ENCODE data around the gene ITLN1.

DNA sequence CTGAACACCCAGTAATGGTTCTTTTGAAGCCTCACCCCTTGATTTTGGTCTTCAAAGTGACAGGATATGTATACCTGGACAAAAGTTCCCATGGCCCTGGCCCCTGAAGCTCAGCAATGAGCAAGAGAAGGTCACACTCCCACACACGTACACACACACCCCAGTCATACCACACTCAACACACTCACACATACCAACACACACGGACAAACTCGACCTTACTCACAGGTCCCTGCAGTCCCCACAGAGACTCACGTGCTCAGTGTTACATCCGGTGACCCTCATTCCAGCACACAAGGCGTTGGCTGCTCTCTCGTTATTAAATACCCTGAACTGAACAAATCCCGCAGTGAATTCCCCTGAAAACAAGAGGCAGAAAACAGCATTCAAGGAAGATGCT, 5.9 kb downstream of the ITLN1 start:
- TF ChIP-seq, protein P1, sequence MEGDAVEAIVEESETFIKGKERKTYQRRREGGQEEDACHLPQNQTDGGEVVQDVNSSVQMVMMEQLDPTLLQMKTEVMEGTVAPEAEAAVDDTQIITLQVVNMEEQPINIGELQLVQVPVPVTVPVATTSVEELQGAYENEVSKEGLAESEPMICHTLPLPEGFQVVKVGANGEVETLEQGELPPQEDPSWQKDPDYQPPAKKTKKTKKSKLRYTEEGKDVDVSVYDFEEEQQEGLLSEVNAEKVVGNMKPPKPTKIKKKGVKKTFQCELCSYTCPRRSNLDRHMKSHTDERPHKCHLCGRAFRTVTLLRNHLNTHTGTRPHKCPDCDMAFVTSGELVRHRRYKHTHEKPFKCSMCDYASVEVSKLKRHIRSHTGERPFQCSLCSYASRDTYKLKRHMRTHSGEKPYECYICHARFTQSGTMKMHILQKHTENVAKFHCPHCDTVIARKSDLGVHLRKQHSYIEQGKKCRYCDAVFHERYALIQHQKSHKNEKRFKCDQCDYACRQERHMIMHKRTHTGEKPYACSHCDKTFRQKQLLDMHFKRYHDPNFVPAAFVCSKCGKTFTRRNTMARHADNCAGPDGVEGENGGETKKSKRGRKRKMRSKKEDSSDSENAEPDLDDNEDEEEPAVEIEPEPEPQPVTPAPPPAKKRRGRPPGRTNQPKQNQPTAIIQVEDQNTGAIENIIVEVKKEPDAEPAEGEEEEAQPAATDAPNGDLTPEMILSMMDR (IDR thresholded peaks at IDR 0.05): no peak
- no peak for TF ChIP-seq POLR2A (IDR thresholded peaks at IDR 0.05)
